GM12873 (cell line): ENCODE measurements around the gene BABAM2.

Source experiments
- CTCF ChIP-seq: IDR thresholded peaks from 2 replicates; pipeline ENCODE4 v1.5.1; 2012; ENCODE audit warnings: low read depth, mild to moderate bottlenecking, moderate library complexity, low read length, control low read depth; ENCODE audit not compliant: insufficient read depth; ENCODE audit errors: missing control alignments

Gene BABAM2

DNA sequence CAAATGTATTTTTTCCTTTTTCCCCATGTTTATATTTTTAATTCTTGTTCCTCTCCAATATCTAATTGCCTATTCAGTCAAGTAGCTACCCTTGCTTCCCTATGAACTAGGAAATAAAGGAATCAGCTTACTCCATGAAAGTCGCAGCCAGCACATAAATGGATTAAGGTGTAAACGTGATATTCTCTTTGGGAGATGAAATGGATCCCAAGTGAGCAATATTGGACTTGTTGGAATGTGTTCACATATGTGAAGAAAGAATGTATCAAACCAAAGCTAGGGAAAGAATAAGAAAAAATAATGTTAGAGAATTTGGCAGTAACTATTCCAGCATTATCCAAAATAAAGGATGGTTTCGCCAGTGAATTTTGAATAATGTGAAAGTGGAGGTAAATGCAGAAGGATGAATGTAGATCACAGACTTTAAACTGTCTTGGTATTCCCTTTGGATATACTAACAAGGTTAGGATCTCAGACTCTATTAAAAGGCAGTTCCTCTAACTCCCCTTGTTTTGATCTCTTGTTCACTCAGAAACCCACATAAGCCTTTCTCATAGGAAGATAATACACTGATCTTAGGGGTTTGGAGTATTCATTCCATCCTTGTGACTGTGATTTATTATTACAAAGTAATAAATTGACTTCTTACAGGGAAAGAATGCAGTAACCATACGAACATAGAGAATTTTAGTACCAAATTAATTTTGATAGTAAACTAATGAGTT, 208.1 kb downstream of the BABAM2 start:
- no peak for TF ChIP-seq CTCF

GRCh38 chr2:28101123-28101522, 210.6 kb downstream of the BABAM2 start:
- no peak for TF ChIP-seq CTCF

DNA sequence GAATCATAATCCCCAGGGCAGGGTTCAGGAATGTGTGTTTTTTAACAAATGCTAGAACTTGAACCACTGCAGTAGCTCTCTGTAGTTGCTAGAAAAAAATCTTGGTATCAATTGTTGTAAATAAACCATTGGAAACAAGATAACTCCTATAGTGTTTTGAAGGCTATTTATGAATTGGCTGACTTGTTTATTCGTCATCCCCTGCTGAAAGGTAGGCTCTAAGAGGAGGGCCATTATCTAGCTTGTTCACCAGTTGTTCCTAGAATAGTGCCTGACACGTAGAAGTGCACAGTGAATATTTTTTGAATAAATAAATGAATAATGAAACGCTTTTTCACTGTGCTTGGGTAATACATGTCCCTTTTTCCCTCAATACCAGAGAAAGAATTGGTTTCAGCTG, 211.4 kb downstream of the BABAM2 start:
- TF ChIP-seq CTCF: no peak

DNA sequence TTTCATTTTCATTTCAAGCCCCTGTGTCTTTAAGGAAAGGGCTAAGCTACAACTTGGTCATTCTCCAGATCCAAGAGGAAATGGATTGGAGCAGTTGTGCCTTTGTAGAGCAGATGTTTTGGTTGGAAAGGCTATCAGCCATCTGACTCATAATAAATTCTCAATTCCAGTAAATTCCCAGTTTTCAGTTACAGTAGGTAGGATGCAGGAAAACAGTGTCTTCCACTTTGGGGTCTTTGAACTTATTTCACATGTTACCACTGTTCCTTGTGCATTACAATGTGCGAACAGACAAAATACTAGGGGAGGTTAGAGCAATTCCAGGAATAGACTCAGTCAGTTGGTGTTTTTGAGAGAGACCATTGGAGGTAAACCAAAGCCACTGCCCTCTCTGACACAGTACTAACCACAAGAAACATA, 211.9 kb downstream of the BABAM2 start:
- TF ChIP-seq CTCF: no peak

- no peak for TF ChIP-seq CTCF
These were observed 213.1 kb downstream of the BABAM2 start for GRCh38 chr2:28103611-28104010.

- no peak for TF ChIP-seq CTCF
These were observed 217.6 kb downstream of the BABAM2 start for GRCh38 chr2:28108143-28108542.

- TF ChIP-seq CTCF: no peak
These were observed 226.6 kb downstream of the BABAM2 start for GRCh38 chr2:28117104-28117596.

DNA sequence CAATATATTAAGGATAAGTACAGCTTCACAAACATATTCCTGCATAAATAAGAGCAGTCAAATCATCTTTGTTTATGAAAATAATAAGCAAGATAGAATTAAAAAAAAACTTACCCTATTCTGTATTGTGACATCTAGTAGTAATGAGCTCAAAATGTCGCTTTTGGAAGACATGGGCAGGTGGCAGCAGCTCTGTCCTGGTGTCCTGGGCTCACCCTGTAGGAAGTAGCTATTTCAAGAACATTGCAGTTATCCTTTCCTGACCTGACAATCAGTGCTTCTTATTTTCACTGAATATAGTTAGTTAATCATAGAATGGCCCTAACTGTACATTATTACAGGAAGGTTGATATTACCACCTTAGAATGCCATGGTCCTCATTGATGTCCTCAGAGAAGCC, 229.1 kb downstream of the BABAM2 start:
- TF ChIP-seq CTCF: no peak
